GM23338 (cell line): Measurements from ENCODE around the gene LEKR1. TPM values are rescaled to one million over a fixed set of nuclear protein-coding genes. Genes with fewer than 3 reads are reported as not detected.

Experiments used
- ATAC-seq: fragments of 200-7000 bp; cut with Tn5 transposase; 3 replicates; pipeline ENCODE4 v1.9.1; 2020
- DNase-seq: peaks from one replicate; pipeline ENCODE4 v3.0.0-alpha.2; 2015; ENCODE audit warnings: low spot score
- H2AFZ ChIP-seq: fragments of 200-600 bp; sonication (generic); 2 replicates; pipeline ENCODE4 v1.8.0; 2016; ENCODE audit warnings: antibody characterized with exemption, mild to moderate bottlenecking, moderate library complexity
- H3F3A ChIP-seq: fragments of 200-600 bp; sonication (generic); replicated peaks from 2 replicates; pipeline ENCODE4 v1.8.0; 2017; ENCODE audit warnings: antibody characterized with exemption, mixed run types, low read depth
- H3K27ac ChIP-seq: fragments of 200-600 bp; sonication (generic); 2 replicates; pipeline ENCODE4 v1.6.1; 2016; ENCODE audit warnings: low read depth
- H3K27me3 ChIP-seq: fragments of 200-600 bp; sonication (generic); 2 replicates; pipeline ENCODE4 v1.8.0; 2016; ENCODE audit warnings: mild to moderate bottlenecking, mixed run types, moderate library complexity; ENCODE audit not compliant: insufficient read depth
- H3K36me3 ChIP-seq: fragments of 200-600 bp; sonication (generic); 2 replicates; pipeline ENCODE4 v1.8.0; 2016; ENCODE audit warnings: mild to moderate bottlenecking; ENCODE audit not compliant: insufficient read depth
- H3K4me1 ChIP-seq: fragments of 200-600 bp; sonication (generic); 2 replicates; pipeline ENCODE4 v1.8.0; 2016; ENCODE audit warnings: mild to moderate bottlenecking, moderate library complexity; ENCODE audit not compliant: insufficient read depth
- H3K4me2 ChIP-seq: fragments of 200-600 bp; sonication (generic); 2 replicates; pipeline ENCODE4 v1.7.1; 2017; ENCODE audit warnings: mixed run types
- H3K4me3 ChIP-seq: fragments of 200-600 bp; sonication (generic); 2 replicates; pipeline ENCODE4 v1.6.1; 2016; ENCODE audit warnings: mixed run types
- H3K79me2 ChIP-seq: fragments of 200-600 bp; sonication (generic); replicated peaks from 2 replicates; pipeline ENCODE4 v1.8.0; 2017; ENCODE audit warnings: mild to moderate bottlenecking; ENCODE audit not compliant: insufficient read depth
- H3K9me2 ChIP-seq: fragments of 200-600 bp; sonication (generic); 2 replicates; pipeline ENCODE4 v1.8.0; 2017; ENCODE audit not compliant: insufficient read depth
- H4K20me1 ChIP-seq: fragments of 200-600 bp; sonication (generic); replicated peaks from 2 replicates; pipeline ENCODE4 v1.8.0; 2017; ENCODE audit warnings: mild to moderate bottlenecking; ENCODE audit not compliant: insufficient read depth
- H3K27ac Mint-ChIP-seq: 2 replicates; pipeline ENCODE4 v1.8.0; 2020; ENCODE audit warnings: inconsistent platforms, mild to moderate bottlenecking, moderate library complexity, mixed read lengths
- H3K27me3 Mint-ChIP-seq: 3 replicates; pipeline ENCODE4 v1.8.0; 2022; ENCODE audit warnings: low read depth, mild to moderate bottlenecking, moderate library complexity, mixed read lengths, inconsistent platforms; ENCODE audit not compliant: insufficient read depth, poor library complexity
- H3K36me3 Mint-ChIP-seq: 3 replicates; pipeline ENCODE4 v1.8.0; 2021; ENCODE audit warnings: low read depth, mild to moderate bottlenecking, inconsistent platforms, moderate library complexity, mixed read lengths
- H3K4me1 Mint-ChIP-seq: 3 replicates; pipeline ENCODE4 v1.8.0; 2020; ENCODE audit warnings: mild to moderate bottlenecking, inconsistent platforms, mixed read lengths
- H3K4me3 Mint-ChIP-seq: 3 replicates; pipeline ENCODE4 v1.8.0; 2021; ENCODE audit warnings: moderate library complexity, mild to moderate bottlenecking, inconsistent platforms, mixed read lengths
- H3K9me3 Mint-ChIP-seq: 3 replicates; pipeline ENCODE4 v1.8.0; 2020; ENCODE audit warnings: moderate library complexity, mild to moderate bottlenecking, inconsistent platforms, mixed read lengths
- CREB1 ChIP-seq: fragments of 250-450 bp; sonication (Bioruptor Pico); IDR thresholded peaks from 2 replicates; pipeline ENCODE4 v1.5.0; 2020; ENCODE audit warnings: low read depth, mild to moderate bottlenecking, moderate library complexity
- JUNB ChIP-seq: IDR thresholded peaks from one replicate; pipeline ENCODE4 v1.6.1; 2016; ENCODE audit warnings: antibody characterized with exemption; ENCODE audit not compliant: unreplicated experiment
- NANOG ChIP-seq: IDR thresholded peaks from 2 replicates; pipeline ENCODE4 v1.6.1; 2016; ENCODE audit warnings: antibody characterized with exemption, borderline replicate concordance
- STAT1 ChIP-seq: IDR thresholded peaks from one replicate; pipeline ENCODE4 v1.6.1; 2016; ENCODE audit warnings: antibody characterized with exemption; ENCODE audit not compliant: unreplicated experiment
- ZNF114 ChIP-seq: fragments of 250-450 bp; sonication (Bioruptor Pico); IDR thresholded peaks from 2 replicates; pipeline ENCODE4 v1.5.0; 2020; ENCODE audit warnings: mild to moderate bottlenecking, moderate library complexity
- ZNF331 ChIP-seq: fragments of 250-450 bp; sonication (Bioruptor Pico); IDR thresholded peaks from 2 replicates; pipeline ENCODE4 v1.5.0; 2020; ENCODE audit warnings: low read depth, mild to moderate bottlenecking, moderate library complexity
- polyA plus RNA-seq: library from polyadenylated mRNA; unstranded; fragments of >200 nt; fragmentation: Nextera tagmentation; extraction: Ambion mirVana; gene quantifications from 2 replicates; pipeline ENCODE4 v1.2.1, GENCODE V29; 2016
- total RNA-seq: library from RNA; depleted of rRNA; stranded (reverse); fragments of >200 nt; shearing (Covaris generic); gene quantifications from 2 replicates; pipeline ENCODE4 v1.2.3, GENCODE V29; 2014
- TF ChIP-seq, protein P1 (sequence below): IDR thresholded peaks from one replicate; pipeline ENCODE4 v1.6.1; 2018; ENCODE audit warnings: antibody characterized with exemption; ENCODE audit not compliant: unreplicated experiment
- TF ChIP-seq, protein P2 (sequence below): IDR thresholded peaks from 2 replicates; pipeline ENCODE4 v1.6.1; 2016; ENCODE audit warnings: antibody characterized with exemption
- TF ChIP-seq, protein P3 (sequence below), 2 experiments: fragments of 200-600 bp in 1 of 2; sonication (generic) in 1 of 2; conservative IDR thresholded peaks; 2 replicates each; pipeline versions ENCODE4 v1.5.1 to v1.6.1; 2016 to 2017; ENCODE audit warnings: antibody characterized with exemption in 2 of 2, low read depth in 2 of 2, mild to moderate bottlenecking in 2 of 2, moderate library complexity in 1 of 2

The LEKR1 gene
- total and polyA plus RNA-seq, 2 experiments from 2014 or later: not detected

DNA sequence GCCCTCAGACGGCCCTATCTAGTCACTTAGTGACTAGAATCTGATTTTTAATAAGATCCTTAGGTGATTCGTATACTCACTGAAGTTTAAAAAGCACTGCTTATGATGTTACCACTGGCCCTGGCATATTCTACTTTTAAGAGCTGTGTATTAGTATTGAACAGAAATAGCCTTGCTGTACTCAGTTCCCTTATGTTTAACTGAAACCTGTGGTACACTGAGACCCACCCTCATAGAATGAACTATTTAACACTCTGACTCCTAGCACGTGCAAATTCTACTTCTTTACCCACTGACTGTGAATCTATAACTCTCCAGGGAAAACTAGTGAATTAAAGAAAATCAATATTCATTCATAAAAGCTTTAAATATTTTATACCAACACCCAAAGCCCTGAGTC, 224.9 kb downstream of the LEKR1 start:
- H3K79me2 ChIP-seq: no peaks in the 10 kb centered on the region
- H3K36me3 ChIP-seq: no peaks in the 10 kb centered on the region
- H3K36me3 Mint-ChIP-seq: no peaks in the 10 kb centered on the region
- no peak overlapping the region for H2AFZ ChIP-seq
- H3K4me1 ChIP-seq: no peaks in the 10 kb centered on the region; the same call in 1 of the 2 replicates
- no peak overlapping the region for H3K4me3 Mint-ChIP-seq
- H3K4me1 Mint-ChIP-seq: peaks cover 7% of the 10 kb centered on the region; the same call in 2 of the 3 replicates
- no peak overlapping the region for H3K4me3 ChIP-seq
- ATAC-seq (no peak), DNase-seq (no peak)
- H3K4me2 ChIP-seq: no peak overlapping the region
- H3K27me3 Mint-ChIP-seq: no peaks in the 10 kb centered on the region
- no peak overlapping the region for H3K27ac Mint-ChIP-seq
- H3K27ac ChIP-seq: no peak overlapping the region
- no peaks in the 10 kb centered on the region for H4K20me1 ChIP-seq
- H3K9me3 Mint-ChIP-seq: no peaks in the 10 kb centered on the region
- H3F3A ChIP-seq: no peaks in the 10 kb centered on the region
- H3K27me3 ChIP-seq: no peaks in the 10 kb centered on the region
- H3K9me2 ChIP-seq: peaks cover 3% of the 10 kb centered on the region; the same call in 1 of the 2 replicates
- TF ChIP-seq STAT1 (no peak), JUNB (no peak)

DNA sequence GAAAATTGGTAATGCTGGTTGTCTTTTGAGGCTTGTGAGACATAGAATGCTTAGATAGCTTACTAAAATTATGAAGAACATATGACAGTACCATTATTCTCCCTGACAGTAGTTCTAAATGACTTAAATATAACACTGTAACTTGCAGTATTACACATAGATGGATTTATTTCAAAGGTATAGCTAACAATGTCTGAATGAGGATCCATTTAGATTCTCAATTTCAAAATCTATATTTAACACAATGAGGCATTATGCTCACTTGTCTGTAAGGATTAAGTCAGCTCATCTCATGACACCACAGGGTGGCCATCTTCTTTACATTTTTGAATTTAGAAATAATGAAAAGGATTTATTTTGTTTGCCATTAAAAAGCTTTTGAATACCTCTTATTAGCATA, 225.4 kb downstream of the LEKR1 start:
- H3K79me2 ChIP-seq: no peaks in the 10 kb centered on the region
- H3K4me2 ChIP-seq: no peak overlapping the region
- Mint-ChIP-seq H3K36me3 (no peaks in the 10 kb centered on the region), H3K9me3 (no peaks in the 10 kb centered on the region), H3K27me3 (no peaks in the 10 kb centered on the region), H3K27ac (no peak overlapping the region), H3K4me1 (peaks cover 4% of the 10 kb centered on the region; the same call in 2 of the 3 replicates), H3K4me3 (no peak overlapping the region)
- H3K27me3 ChIP-seq: no peaks in the 10 kb centered on the region
- H3F3A ChIP-seq: no peaks in the 10 kb centered on the region
- DNase-seq (no peak), ATAC-seq (no peak)
- H3K9me2 ChIP-seq: peaks cover 3% of the 10 kb centered on the region; the same call in 1 of the 2 replicates
- no peak overlapping the region for H2AFZ ChIP-seq
- H3K4me3 ChIP-seq: no peak overlapping the region
- no peaks in the 10 kb centered on the region for H3K36me3 ChIP-seq
- no peaks in the 10 kb centered on the region for H4K20me1 ChIP-seq
- no peaks in the 10 kb centered on the region; the same call in 1 of the 2 replicates for H3K4me1 ChIP-seq
- no peak overlapping the region for H3K27ac ChIP-seq
- TF ChIP-seq, protein P1, sequence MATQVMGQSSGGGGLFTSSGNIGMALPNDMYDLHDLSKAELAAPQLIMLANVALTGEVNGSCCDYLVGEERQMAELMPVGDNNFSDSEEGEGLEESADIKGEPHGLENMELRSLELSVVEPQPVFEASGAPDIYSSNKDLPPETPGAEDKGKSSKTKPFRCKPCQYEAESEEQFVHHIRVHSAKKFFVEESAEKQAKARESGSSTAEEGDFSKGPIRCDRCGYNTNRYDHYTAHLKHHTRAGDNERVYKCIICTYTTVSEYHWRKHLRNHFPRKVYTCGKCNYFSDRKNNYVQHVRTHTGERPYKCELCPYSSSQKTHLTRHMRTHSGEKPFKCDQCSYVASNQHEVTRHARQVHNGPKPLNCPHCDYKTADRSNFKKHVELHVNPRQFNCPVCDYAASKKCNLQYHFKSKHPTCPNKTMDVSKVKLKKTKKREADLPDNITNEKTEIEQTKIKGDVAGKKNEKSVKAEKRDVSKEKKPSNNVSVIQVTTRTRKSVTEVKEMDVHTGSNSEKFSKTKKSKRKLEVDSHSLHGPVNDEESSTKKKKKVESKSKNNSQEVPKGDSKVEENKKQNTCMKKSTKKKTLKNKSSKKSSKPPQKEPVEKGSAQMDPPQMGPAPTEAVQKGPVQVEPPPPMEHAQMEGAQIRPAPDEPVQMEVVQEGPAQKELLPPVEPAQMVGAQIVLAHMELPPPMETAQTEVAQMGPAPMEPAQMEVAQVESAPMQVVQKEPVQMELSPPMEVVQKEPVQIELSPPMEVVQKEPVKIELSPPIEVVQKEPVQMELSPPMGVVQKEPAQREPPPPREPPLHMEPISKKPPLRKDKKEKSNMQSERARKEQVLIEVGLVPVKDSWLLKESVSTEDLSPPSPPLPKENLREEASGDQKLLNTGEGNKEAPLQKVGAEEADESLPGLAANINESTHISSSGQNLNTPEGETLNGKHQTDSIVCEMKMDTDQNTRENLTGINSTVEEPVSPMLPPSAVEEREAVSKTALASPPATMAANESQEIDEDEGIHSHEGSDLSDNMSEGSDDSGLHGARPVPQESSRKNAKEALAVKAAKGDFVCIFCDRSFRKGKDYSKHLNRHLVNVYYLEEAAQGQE: no peak
- TF ChIP-seq, protein P2, sequence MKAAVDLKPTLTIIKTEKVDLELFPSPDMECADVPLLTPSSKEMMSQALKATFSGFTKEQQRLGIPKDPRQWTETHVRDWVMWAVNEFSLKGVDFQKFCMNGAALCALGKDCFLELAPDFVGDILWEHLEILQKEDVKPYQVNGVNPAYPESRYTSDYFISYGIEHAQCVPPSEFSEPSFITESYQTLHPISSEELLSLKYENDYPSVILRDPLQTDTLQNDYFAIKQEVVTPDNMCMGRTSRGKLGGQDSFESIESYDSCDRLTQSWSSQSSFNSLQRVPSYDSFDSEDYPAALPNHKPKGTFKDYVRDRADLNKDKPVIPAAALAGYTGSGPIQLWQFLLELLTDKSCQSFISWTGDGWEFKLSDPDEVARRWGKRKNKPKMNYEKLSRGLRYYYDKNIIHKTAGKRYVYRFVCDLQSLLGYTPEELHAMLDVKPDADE: no peak
- TF ChIP-seq ZNF114 (CRISPR knock-in tag) (no peak), CREB1 (CRISPR knock-in tag) (no peak)

DNA sequence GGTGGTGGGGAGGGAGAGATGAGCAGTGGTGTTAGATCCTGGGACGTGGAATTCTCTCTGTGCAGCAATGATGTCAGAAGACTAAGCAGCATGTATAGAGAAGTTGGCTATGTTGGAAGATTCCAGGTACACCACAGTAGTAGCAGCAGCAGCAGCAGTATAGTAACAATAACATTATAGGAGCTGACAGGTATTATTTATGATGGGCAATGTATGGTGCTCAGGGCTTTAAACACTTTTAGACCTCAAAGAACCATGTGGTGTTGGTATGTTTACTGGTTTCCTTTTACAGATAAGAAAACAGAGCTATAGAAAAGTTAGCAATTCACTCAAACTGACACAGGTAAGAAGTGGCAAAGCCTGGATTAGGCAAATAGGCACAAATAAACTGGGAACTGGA, 229.9 kb downstream of the LEKR1 start:
- Histone ChIP-seq H3K9me2 (no peaks in the 10 kb centered on the region), H3K27me3 (no peaks in the 10 kb centered on the region), H3K27ac (no peak overlapping the region), H3K4me1 (no peaks in the 10 kb centered on the region), H2AFZ (no peak overlapping the region), H3K79me2 (no peaks in the 10 kb centered on the region), H3F3A (no peaks in the 10 kb centered on the region), H3K36me3 (no peaks in the 10 kb centered on the region), H3K4me3 (no peak overlapping the region), H3K4me2 (no peak overlapping the region), H4K20me1 (no peaks in the 10 kb centered on the region)
- Mint-ChIP-seq H3K36me3 (no peaks in the 10 kb centered on the region), H3K4me1 (peaks cover 1% of the 10 kb centered on the region), H3K9me3 (no peaks in the 10 kb centered on the region), H3K27ac (no peak overlapping the region), H3K27me3 (peaks cover 2% of the 10 kb centered on the region), H3K4me3 (no peak overlapping the region)
- DNase-seq (no peak), ATAC-seq (no peak)
- TF ChIP-seq NANOG (no peak), CREB1 (CRISPR knock-in tag) (no peak), ZNF331 (CRISPR knock-in tag) (no peak)
- TF ChIP-seq, protein P2: no peak
- TF ChIP-seq, protein P3, sequence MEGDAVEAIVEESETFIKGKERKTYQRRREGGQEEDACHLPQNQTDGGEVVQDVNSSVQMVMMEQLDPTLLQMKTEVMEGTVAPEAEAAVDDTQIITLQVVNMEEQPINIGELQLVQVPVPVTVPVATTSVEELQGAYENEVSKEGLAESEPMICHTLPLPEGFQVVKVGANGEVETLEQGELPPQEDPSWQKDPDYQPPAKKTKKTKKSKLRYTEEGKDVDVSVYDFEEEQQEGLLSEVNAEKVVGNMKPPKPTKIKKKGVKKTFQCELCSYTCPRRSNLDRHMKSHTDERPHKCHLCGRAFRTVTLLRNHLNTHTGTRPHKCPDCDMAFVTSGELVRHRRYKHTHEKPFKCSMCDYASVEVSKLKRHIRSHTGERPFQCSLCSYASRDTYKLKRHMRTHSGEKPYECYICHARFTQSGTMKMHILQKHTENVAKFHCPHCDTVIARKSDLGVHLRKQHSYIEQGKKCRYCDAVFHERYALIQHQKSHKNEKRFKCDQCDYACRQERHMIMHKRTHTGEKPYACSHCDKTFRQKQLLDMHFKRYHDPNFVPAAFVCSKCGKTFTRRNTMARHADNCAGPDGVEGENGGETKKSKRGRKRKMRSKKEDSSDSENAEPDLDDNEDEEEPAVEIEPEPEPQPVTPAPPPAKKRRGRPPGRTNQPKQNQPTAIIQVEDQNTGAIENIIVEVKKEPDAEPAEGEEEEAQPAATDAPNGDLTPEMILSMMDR (conservative IDR thresholded peaks at IDR 0.05; ENCODE audit: low read depth in 2 of 2): no peak
